OCI-LY7 (cell line): ENCODE measurements around the gene CD79A.

Experiments
- CTCF ChIP-seq: fragments of 200-600 bp; sonication (generic); conservative IDR thresholded peaks from 2 replicates; pipeline ENCODE4 v1.5.1; 2014; ENCODE audit warnings: mild to moderate bottlenecking, antibody characterized with exemption, low read length, moderate library complexity, mixed read lengths
- EZH2phosphoT487 ChIP-seq: fragments of 200-600 bp; sonication (generic); IDR thresholded peaks from 2 replicates; pipeline ENCODE4 v1.6.1; 2018; ENCODE audit warnings: low read depth, borderline replicate concordance, mild to moderate bottlenecking, mixed run types, antibody characterized with exemption, low read length, moderate library complexity, mixed read lengths

- TF ChIP-seq CTCF: no peak
- no peak for TF ChIP-seq EZH2phosphoT487
These were observed 5.7 kb downstream of the CD79A start, which contains the start of gene ARHGEF1 for GRCh38 chr19:41882568-41883462.
